ENCODE measurements around the gene DMWD. TPM values are rescaled to one million over a fixed set of nuclear protein-coding genes. Genes with fewer than 3 reads are reported as not detected.

Gene DMWD
- polyA plus RNA-seq, 1 donor (not counting 4 experiments of a cell fraction or from before 2014, with no cell fraction given), result 10.1 TPM

GRCh38 chr19:45791744-45792469, 738 bp downstream of the DMWD start:
- Histone ChIP-seq H3K79me2 (ENCODE audit: control insufficient read depth, insufficient read depth, low read length) (peaks cover 19% of the 10 kb centered on the region), H3K9me1 (ENCODE audit: control insufficient read depth, extremely low read depth, insufficient read depth, low read length) (no peaks in the 10 kb centered on the region), H3K27me3 (ENCODE audit: control insufficient read depth, extremely low read depth, insufficient read depth, low read length) (no peaks in the 10 kb centered on the region), H3K4me3 (ENCODE audit: control insufficient read depth in 2 of 3, extremely low read depth in 1 of 3, insufficient read depth in 2 of 3, low read depth in 1 of 3, low read length in 3 of 3) (peak overlapping the region; percentile 83 to 95 (median 90)), H3K4me1 (ENCODE audit: control insufficient read depth, extremely low read depth, insufficient read depth, low read length) (peaks cover 9% of the 10 kb centered on the region), H2AFZ (ENCODE audit: control insufficient read depth, low read length) (no peak overlapping the region), H3K27ac (ENCODE audit: control insufficient read depth, insufficient read depth, low read length) (peak overlapping the region; percentile 46), H3K36me3 (ENCODE audit: control insufficient read depth in 2 of 2, extremely low read depth in 1 of 2, insufficient read depth in 2 of 2, low read length in 2 of 2) (peaks cover 3 to 23% of the 10 kb centered on the region in 2 experiments), H3K9me3 (ENCODE audit: control insufficient read depth, low read depth, low read length) (no peaks in the 10 kb centered on the region), H4K20me1 (ENCODE audit: control insufficient read depth, extremely low read depth, insufficient read depth, low read length) (no peaks in the 10 kb centered on the region), H3K9ac (ENCODE audit: control insufficient read depth, extremely low read depth, insufficient read depth, low read length) (peak overlapping the region; percentile 76), H3K4me2 (ENCODE audit: control insufficient read depth, extremely low read depth, insufficient read depth, low read depth, low read length) (peak overlapping the region; percentile 88)
- no peak for DNase-seq (ENCODE audit: low read depth, low spot score)
- TF ChIP-seq, protein P1, sequence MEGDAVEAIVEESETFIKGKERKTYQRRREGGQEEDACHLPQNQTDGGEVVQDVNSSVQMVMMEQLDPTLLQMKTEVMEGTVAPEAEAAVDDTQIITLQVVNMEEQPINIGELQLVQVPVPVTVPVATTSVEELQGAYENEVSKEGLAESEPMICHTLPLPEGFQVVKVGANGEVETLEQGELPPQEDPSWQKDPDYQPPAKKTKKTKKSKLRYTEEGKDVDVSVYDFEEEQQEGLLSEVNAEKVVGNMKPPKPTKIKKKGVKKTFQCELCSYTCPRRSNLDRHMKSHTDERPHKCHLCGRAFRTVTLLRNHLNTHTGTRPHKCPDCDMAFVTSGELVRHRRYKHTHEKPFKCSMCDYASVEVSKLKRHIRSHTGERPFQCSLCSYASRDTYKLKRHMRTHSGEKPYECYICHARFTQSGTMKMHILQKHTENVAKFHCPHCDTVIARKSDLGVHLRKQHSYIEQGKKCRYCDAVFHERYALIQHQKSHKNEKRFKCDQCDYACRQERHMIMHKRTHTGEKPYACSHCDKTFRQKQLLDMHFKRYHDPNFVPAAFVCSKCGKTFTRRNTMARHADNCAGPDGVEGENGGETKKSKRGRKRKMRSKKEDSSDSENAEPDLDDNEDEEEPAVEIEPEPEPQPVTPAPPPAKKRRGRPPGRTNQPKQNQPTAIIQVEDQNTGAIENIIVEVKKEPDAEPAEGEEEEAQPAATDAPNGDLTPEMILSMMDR (optimal IDR thresholded peaks at IDR 0.05 in 1 of 3, IDR thresholded peaks at IDR 0.05 in 1 of 3, conservative IDR thresholded peaks at IDR 0.05 in 1 of 3; ENCODE audit: extremely low read depth in 1 of 3, insufficient read depth in 2 of 3, low read length in 3 of 3), result no peak
- TF ChIP-seq EZH2 (IDR thresholded peaks at IDR 0.05; ENCODE audit: low read length), result no peak
- dilution Hi-C loops (cut with MboI; ENCODE audit: extremely low pct_ligation_motif_present, low sequenced_read_pairs), result no loop called here
- FAIRE-seq, result no peak

- Histone ChIP-seq H4K20me1 (ENCODE audit: control insufficient read depth, extremely low read depth, insufficient read depth, low read length) (no peaks in the 10 kb centered on the region), H2AFZ (ENCODE audit: control insufficient read depth, low read length) (no peak overlapping the region), H3K9me3 (ENCODE audit: control insufficient read depth, low read depth, low read length) (no peaks in the 10 kb centered on the region), H3K79me2 (ENCODE audit: control insufficient read depth, insufficient read depth, low read length) (peaks cover 19% of the 10 kb centered on the region), H3K9me1 (ENCODE audit: control insufficient read depth, extremely low read depth, insufficient read depth, low read length) (no peaks in the 10 kb centered on the region), H3K4me3 (ENCODE audit: control insufficient read depth in 2 of 3, extremely low read depth in 1 of 3, insufficient read depth in 2 of 3, low read depth in 1 of 3, low read length in 3 of 3) (no peak overlapping the region), H3K4me1 (ENCODE audit: control insufficient read depth, extremely low read depth, insufficient read depth, low read length) (peaks cover 9% of the 10 kb centered on the region), H3K27me3 (ENCODE audit: control insufficient read depth, extremely low read depth, insufficient read depth, low read length) (no peaks in the 10 kb centered on the region), H3K36me3 (ENCODE audit: control insufficient read depth in 2 of 2, extremely low read depth in 1 of 2, insufficient read depth in 2 of 2, low read length in 2 of 2) (peaks cover 4 to 33% of the 10 kb centered on the region in 2 experiments), H3K9ac (ENCODE audit: control insufficient read depth, extremely low read depth, insufficient read depth, low read length) (no peak overlapping the region), H3K4me2 (ENCODE audit: control insufficient read depth, extremely low read depth, insufficient read depth, low read depth, low read length) (peak overlapping the region; percentile 88), H3K27ac (ENCODE audit: control insufficient read depth, insufficient read depth, low read length) (no peak overlapping the region)
- no peak for TF ChIP-seq EZH2 (IDR thresholded peaks at IDR 0.05; ENCODE audit: low read length)
- TF ChIP-seq, protein P1 (optimal IDR thresholded peaks at IDR 0.05 in 1 of 3, IDR thresholded peaks at IDR 0.05 in 1 of 3, conservative IDR thresholded peaks at IDR 0.05 in 1 of 3; ENCODE audit: extremely low read depth in 1 of 3, insufficient read depth in 2 of 3, low read length in 3 of 3), result no peak
- DNase-seq (ENCODE audit: low read depth, low spot score) (no peak), FAIRE-seq (no peak)
- dilution Hi-C loops (cut with MboI; ENCODE audit: extremely low pct_ligation_motif_present, low sequenced_read_pairs), result no loop called here
Observed at GRCh38 chr19:45790942-45791341, 1.7 kb downstream of the DMWD start.
